ENCODE measurements around the gene SLC4A5.
"Not testable (repeated sequence)": the region's sequence is repeated elsewhere in the genome, so short reads cannot be mapped to it uniquely, and the experiment has no call there.

SLC4A5 gene

GRCh38 chr2:74223941-74224770 lies 119.1 kb downstream of the SLC4A5 start:
- CTCF ChIA-PET, result no interaction called here
- H3K27ac ChIP-seq, result peak overlapping the region; percentile 37
- POLR2A ChIA-PET (ENCODE audit: low non-redundant PET), result no interaction called here
- no peak for DNase-seq (ENCODE audit: low spot score)
- TF ChIP-seq CTCF (conservative IDR thresholded peaks at IDR 0.05; ENCODE audit: low read depth), result no peak

GRCh38 chr2:74222300-74222650 lies 120.9 kb downstream of the SLC4A5 start:
- ChIA-PET CTCF (interaction anchor here (0.6 to 0.8 kb wide), 2 partner anchors 24 to 34 kb away, joined by 3 to 4 read pairs; partner anchors contain the start of gene MTHFD2), POLR2A (ENCODE audit: low non-redundant PET) (no interaction called here)
- TF ChIP-seq CTCF (conservative IDR thresholded peaks at IDR 0.05; ENCODE audit: low read depth), result no peak
- peak overlapping the region; percentile 12; the same call in 1 of the 2 replicates for H3K27ac ChIP-seq
- DNase-seq (ENCODE audit: low spot score), result no peak

- DNase-seq (ENCODE audit: low spot score), result no peak
- peak overlapping the region; percentile 12; the same call in 1 of the 2 replicates for H3K27ac ChIP-seq
- CTCF ChIA-PET, result interaction anchor here (0.8 kb wide), 1 partner anchor 33 kb away, joined by 3 read pairs; no protein-coding TSS in a partner anchor
- POLR2A ChIA-PET (ENCODE audit: low non-redundant PET), result no interaction called here
- no peak for TF ChIP-seq CTCF (conservative IDR thresholded peaks at IDR 0.05; ENCODE audit: low read depth)
Measured at GRCh38 chr2:74221604-74222299, 121.5 kb downstream of the SLC4A5 start.

DNA sequence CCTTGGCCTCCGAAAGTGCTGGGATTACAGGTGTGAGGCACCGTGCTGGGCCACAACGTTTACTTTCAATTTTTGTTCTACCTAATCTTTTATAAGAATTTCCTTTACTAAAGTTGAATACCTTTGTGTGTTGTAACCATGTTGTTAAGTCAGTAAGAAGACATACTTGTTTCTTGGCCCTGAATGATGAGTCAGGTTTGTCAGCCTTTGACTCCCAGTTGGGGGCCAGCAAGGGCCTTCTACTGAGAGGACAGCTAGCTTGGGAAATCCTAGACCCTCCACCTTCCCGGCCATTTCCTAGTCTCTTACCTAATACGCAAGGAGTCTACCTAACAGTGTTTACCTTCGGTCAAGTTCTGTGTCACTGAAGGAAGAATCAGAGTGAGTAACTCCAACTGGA lies 122.1 kb downstream of the SLC4A5 start:
- H3K27ac ChIP-seq, result no peak overlapping the region
- DNase-seq (ENCODE audit: low spot score), result no peak
- POLR2A ChIA-PET (ENCODE audit: low non-redundant PET), result no interaction called here
- TF ChIP-seq CTCF (conservative IDR thresholded peaks at IDR 0.05; ENCODE audit: low read depth), result no peak
- CTCF ChIA-PET, result no interaction called here

- TF ChIP-seq CTCF (conservative IDR thresholded peaks at IDR 0.05; ENCODE audit: low read depth), result no peak
- DNase-seq (ENCODE audit: low spot score), result no peak
- ChIA-PET POLR2A (ENCODE audit: low non-redundant PET) (interaction anchor here (0.7 kb wide), 1 partner anchor 87 kb away, joined by 5 read pairs; no protein-coding TSS in a partner anchor), CTCF (no interaction called here)
- no peak overlapping the region for H3K27ac ChIP-seq
Measured at GRCh38 chr2:74219846-74220486, 123.2 kb downstream of the SLC4A5 start.

DNA sequence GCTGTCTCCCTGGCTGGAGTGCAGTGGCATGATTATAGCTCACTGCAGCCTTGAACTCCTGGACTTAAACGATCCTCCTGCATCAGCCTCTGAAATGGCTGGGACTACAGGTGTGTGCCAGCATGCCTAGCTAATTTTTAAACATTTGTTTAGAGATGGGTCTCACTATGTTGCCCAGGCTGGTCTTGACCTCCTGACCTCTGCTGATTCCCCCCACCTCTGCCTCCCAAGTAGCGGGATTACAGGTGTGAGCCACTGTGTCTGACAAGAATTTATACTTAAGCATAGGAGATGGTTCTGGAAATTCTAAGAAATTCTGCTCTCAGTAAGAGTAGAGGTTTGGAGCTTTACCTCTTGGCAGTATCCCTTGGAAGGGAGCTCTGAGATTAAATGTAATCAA lies 126.6 kb downstream of the SLC4A5 start:
- POLR2A ChIA-PET (ENCODE audit: low non-redundant PET), result no interaction called here
- no peak for DNase-seq (ENCODE audit: low spot score)
- CTCF ChIA-PET, result no interaction called here
- H3K27ac ChIP-seq, result no peak overlapping the region
- no peak for TF ChIP-seq CTCF (conservative IDR thresholded peaks at IDR 0.05; ENCODE audit: low read depth)

- DNase-seq (ENCODE audit: low spot score); H3K27ac ChIP-seq; POLR2A ChIA-PET (ENCODE audit: low non-redundant PET); CTCF ChIA-PET: not testable (repeated sequence)
Measured at GRCh38 chr2:74215771-74216170, 127.4 kb downstream of the SLC4A5 start.
